Natural killer cell treated with Interleukin-12 subunit alpha and Interleukin-12 subunit beta and Interleukin-15 and Interleukin-18, amount 100 ng/mL, for 72 hours (primary cell): ENCODE results near the gene CDCA3. TPM values are rescaled to one million over a fixed set of nuclear protein-coding genes. Genes with fewer than 3 reads are reported as not detected.
"Not testable (repeated sequence)": the region's sequence is repeated elsewhere in the genome, so short reads cannot be mapped to it uniquely, and the experiment has no call there.

ENCODE experiments used
- ATAC-seq, 2 donors: fragments of 150-1000 bp; cut with Tn5 transposase in 1 of 2; sonication (Bioruptor Pico), chemical (Tn5 transposase) in 1 of 2; 2 replicates each; pipeline ENCODE4 v1.10.0; 2021
- DNase-seq: peaks from one replicate; pipeline ENCODE4 v3.0.0; 2022; ENCODE audit warnings: low spot score
- H3K27ac Mint-ChIP-seq, 2 donors: 1 replicate in 1 of 2; 2 replicates in 1 of 2; pipeline ENCODE4 v1.8.0; 2022; ENCODE audit warnings: mixed read lengths in 2 of 2, mild to moderate bottlenecking in 1 of 2, moderate library complexity in 1 of 2
- H3K27me3 Mint-ChIP-seq, 2 donors: 1 replicate in 1 of 2; 2 replicates in 1 of 2; pipeline ENCODE4 v1.8.0; 2022; ENCODE audit warnings: mixed read lengths in 2 of 2
- H3K36me3 Mint-ChIP-seq: one replicate; pipeline ENCODE4 v1.8.0; 2022; ENCODE audit warnings: mixed read lengths
- H3K4me1 Mint-ChIP-seq, 2 donors: 1 replicate in 1 of 2; 2 replicates in 1 of 2; pipeline ENCODE4 v1.8.0; 2022; ENCODE audit warnings: low read depth in 2 of 2, mixed read lengths in 2 of 2, mild to moderate bottlenecking in 1 of 2
- H3K4me3 Mint-ChIP-seq: one replicate; pipeline ENCODE4 v1.8.0; 2022; ENCODE audit warnings: mixed read lengths
- H3K9me3 Mint-ChIP-seq: 2 replicates; pipeline ENCODE4 v1.8.0; 2022; ENCODE audit warnings: mixed read lengths
- total RNA-seq, 2 donors: library from RNA; stranded (reverse); gene quantifications; one replicate each; pipeline ENCODE4 v1.2.3, GENCODE V29; 2022

CDCA3 gene
- 100 to 1,000 TPM in 1 of 2 donors, 10 to 100 TPM in 1; 40.7 to 105 TPM for total RNA-seq

GRCh38 chr12:6851153-6851920 lies at the start of gene CDCA3:
Gene CDCA3 (minus strand): TSS chr12:6851286. CDS start chr12:6850952, 334 bp downstream.
- Mint-ChIP-seq H3K27ac (peak within 1 kb of the TSS; percentile 91 to 93), H3K36me3 (no peaks in the 10 kb centered on the region), H3K4me3 (peak within 1 kb of the TSS; percentile 94), H3K9me3 (no peaks in the 10 kb centered on the region), H3K27me3 (no peaks in the 10 kb centered on the region), H3K4me1 (peaks cover 26 to 43% of the 10 kb centered on the region in 2 donors)
- ATAC-seq (peak; percentile 77 to 81), DNase-seq (peak; percentile 95)

- Mint-ChIP-seq H3K4me1 (no peaks in the 10 kb centered on the region), H3K27ac (no peak overlapping the region), H3K4me3 (no peak overlapping the region), H3K9me3 (no peaks in the 10 kb centered on the region), H3K36me3 (no peaks in the 10 kb centered on the region), H3K27me3 (no peaks in the 10 kb centered on the region)
- DNase-seq (no peak), ATAC-seq (no peak)
Measured at GRCh38 chr12:6899837-6900519, 48.9 kb upstream of the CDCA3 start.

DNA sequence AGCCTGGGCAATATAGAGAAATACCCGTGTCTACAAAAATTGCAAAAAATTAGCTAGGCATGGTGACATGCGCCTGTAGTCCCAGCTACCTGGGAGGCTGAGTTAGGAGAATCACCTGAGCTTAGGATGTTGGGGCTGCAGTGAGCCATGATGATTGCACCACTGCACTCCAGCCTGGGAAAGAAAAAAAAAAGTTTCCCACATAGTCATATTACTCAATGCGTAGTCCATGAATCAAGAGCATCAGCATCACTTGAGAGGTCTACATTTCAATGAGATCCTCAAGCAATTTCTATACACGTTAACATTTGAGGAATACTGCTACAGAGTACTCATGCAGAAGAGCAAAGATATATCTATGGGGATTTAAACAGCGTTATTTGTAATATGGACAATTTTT lies 48.3 kb upstream of the CDCA3 start:
- Mint-ChIP-seq H3K36me3 (no peaks in the 10 kb centered on the region), H3K27ac (no peak overlapping the region), H3K4me3 (no peak overlapping the region), H3K9me3 (no peaks in the 10 kb centered on the region), H3K27me3 (no peaks in the 10 kb centered on the region), H3K4me1 (no peaks in the 10 kb centered on the region)
- ATAC-seq (no peak), DNase-seq (no peak)

DNA sequence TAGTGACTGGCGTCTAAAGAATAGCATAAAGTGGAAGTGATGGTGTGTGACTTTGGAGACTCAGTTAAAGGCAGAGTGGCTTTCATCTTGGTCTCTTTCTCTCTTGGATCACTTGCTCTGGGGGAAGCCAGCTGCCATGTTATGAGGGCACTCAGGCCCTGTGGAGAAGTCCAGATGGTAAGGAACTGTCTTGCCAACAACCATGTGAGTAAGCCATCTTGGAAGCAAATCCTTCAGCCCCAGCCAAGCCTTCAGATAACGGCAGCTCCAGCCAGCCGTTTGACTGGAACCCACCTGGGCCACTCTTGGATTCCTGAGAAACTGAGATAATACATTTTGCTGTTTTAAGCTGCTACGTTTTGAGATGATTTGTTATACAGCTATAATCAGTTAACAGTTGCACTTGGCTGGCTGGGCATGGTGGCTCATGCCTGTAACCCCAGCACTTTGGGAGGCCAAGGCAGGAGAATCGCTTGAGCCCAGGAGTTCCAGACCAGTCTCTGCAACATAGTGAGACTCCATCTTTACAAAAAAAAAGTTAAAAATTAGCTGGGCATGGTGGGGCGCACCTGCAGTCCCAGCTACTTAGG lies 45.9 kb upstream of the CDCA3 start:
- Mint-ChIP-seq H3K9me3 (no peaks in the 10 kb centered on the region), H3K27me3 (no peaks in the 10 kb centered on the region), H3K27ac (no peak overlapping the region), H3K4me1 (no peaks in the 10 kb centered on the region), H3K4me3 (no peak overlapping the region), H3K36me3 (no peaks in the 10 kb centered on the region)
- DNase-seq (no peak), ATAC-seq (no peak)

DNA sequence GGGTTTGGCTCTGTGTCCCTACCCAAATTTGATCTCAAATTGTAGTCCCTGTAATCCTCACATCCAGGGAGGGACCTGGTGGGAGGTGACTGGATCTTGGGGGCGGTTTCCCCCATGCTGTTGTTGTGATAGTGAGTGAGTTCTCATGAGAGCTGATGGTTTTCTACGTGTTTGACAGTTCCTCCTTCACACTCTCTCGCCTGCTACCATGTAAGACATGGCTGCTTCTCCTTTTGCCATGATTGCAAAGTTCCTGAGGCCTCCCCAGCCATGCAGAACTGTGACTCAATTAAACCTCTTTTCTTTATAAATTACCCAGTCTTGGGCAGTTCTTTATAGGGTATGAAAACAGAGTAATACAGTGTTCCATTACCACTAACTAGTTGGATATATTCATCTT lies 43.2 kb upstream of the CDCA3 start:
- no peak overlapping the region for H3K27ac Mint-ChIP-seq
- no peaks in the 10 kb centered on the region for H3K27me3 Mint-ChIP-seq
- no peak for ATAC-seq
- no peaks in the 10 kb centered on the region for H3K36me3 Mint-ChIP-seq
- peaks cover 11 to 12% of the 10 kb centered on the region in 2 donors for H3K4me1 Mint-ChIP-seq
- H3K9me3 Mint-ChIP-seq: no peaks in the 10 kb centered on the region
- DNase-seq: no peak
- H3K4me3 Mint-ChIP-seq: no peak overlapping the region

DNA sequence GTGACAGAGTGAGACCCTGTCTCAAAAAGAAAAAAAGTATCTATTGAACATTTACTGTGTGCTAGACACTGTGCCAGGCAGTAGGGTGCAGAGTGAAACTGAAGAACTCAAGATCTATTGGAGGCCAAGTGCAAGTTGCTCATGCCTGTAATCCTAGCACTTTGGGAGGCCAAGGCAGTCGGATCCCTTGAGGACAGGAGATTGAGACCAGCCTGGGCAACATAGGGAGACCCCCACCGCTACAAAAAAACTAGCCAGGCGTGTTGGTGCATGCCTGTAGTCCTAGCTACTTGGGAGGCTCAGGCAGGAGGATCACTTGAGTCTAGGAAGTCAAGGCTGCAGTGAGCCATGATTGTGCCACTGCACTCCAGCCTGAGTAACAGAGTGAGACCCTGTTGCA lies 41.6 kb upstream of the CDCA3 start:
- H3K4me1 Mint-ChIP-seq: peaks cover 11 to 12% of the 10 kb centered on the region in 2 donors
- DNase-seq: peak; percentile 16
- H3K27me3 Mint-ChIP-seq, H3K36me3 Mint-ChIP-seq, ATAC-seq, H3K9me3 Mint-ChIP-seq: not testable (repeated sequence)
- H3K27ac Mint-ChIP-seq: peak overlapping the region; percentile 94 to 95
- H3K4me3 Mint-ChIP-seq: peak overlapping the region; percentile 87

DNA sequence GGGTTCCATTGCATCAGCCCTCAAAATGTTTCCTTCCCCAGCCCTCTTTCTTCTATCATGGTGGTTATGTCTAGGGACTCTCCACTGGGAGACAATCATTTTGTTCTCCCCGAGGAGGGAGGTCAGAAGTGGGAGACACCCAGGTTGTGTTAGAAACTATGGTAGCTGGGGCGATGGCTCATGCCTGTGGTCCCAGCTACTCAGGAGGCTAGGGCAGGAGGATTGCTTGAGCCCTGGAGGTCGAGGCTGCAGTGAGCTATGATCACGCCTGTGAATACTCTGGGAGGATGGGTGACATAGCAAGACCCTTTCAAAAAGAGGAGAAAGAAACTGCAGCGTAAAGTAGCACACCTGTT lies 40.5 kb upstream of the CDCA3 start:
- H3K9me3 Mint-ChIP-seq: no peaks in the 10 kb centered on the region
- DNase-seq (no peak), ATAC-seq (peak in 1 of 2 donors; percentile 1)
- H3K27ac Mint-ChIP-seq: peak overlapping the region; percentile 94 to 95
- peak overlapping the region; percentile 87 for H3K4me3 Mint-ChIP-seq
- H3K36me3 Mint-ChIP-seq: no peaks in the 10 kb centered on the region
- no peaks in the 10 kb centered on the region for H3K27me3 Mint-ChIP-seq
- H3K4me1 Mint-ChIP-seq: peaks cover 11 to 12% of the 10 kb centered on the region in 2 donors

GRCh38 chr12:6890789-6891645 lies 39.9 kb upstream of the CDCA3 start:
- H3K9me3 Mint-ChIP-seq: no peaks in the 10 kb centered on the region
- DNase-seq (peak; percentile 99), ATAC-seq (peak; percentile 98)
- H3K4me3 Mint-ChIP-seq: peak overlapping the region; percentile 87
- H3K27me3 Mint-ChIP-seq: no peaks in the 10 kb centered on the region
- H3K27ac Mint-ChIP-seq: peak overlapping the region; percentile 94 to 95
- H3K4me1 Mint-ChIP-seq: peaks cover 11 to 12% of the 10 kb centered on the region in 2 donors
- no peaks in the 10 kb centered on the region for H3K36me3 Mint-ChIP-seq

DNA sequence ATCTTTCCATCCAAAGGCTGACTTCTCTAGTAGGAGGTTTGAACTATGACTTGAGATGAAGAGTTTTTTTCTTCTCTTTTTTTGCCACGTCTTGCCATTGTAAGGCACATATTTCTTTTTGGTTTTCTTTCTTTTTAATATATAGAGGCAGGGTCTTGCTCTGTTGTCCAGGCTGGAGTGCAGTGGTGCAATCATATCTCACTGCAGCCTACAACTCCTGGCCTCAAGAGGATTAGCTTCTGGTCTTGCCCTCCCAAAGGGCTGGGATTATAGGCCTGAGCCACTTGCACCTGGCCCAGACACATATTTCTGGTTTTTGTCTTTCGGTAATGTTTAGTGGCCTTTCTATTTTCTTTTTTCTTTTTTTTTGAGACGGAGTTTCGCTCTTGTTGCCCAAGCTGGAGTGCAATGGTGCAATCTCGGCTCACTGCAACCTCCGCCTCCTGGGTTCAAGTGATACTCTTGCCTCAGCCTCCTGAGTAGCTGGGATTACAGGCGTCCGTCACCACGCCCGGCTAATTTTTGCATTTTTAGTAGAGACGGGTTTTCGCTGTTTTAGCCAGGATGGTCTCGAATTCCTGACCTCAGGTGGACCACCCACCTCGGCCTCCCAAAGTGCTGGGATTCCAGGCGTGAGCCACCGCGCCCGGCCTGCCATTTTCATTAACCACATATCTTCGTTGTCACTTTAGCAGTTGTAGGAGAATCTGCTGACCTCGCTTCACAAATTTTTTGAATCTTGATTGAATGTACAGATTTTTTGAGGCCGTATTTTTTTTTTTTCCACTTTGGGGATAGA lies 38.9 kb upstream of the CDCA3 start:
- not testable (repeated sequence) for ATAC-seq, H3K27me3 Mint-ChIP-seq, DNase-seq, H3K36me3 Mint-ChIP-seq, H3K9me3 Mint-ChIP-seq
- Mint-ChIP-seq H3K4me3 (peak overlapping the region; percentile 87), H3K4me1 (peaks cover 11 to 12% of the 10 kb centered on the region in 2 donors), H3K27ac (peak overlapping the region; percentile 94 to 95)

- H3K36me3 Mint-ChIP-seq, H3K27me3 Mint-ChIP-seq, ATAC-seq, H3K9me3 Mint-ChIP-seq, H3K4me3 Mint-ChIP-seq, H3K27ac Mint-ChIP-seq: not testable (repeated sequence)
- H3K4me1 Mint-ChIP-seq: peaks cover 11 to 12% of the 10 kb centered on the region in 2 donors
- DNase-seq: peak; percentile 49
Measured at GRCh38 chr12:6888794-6889193, 37.7 kb upstream of the CDCA3 start.

GRCh38 chr12:6888360-6888759 lies 37.3 kb upstream of the CDCA3 start:
- Mint-ChIP-seq H3K4me3 (no peak overlapping the region), H3K4me1 (peaks cover 11 to 12% of the 10 kb centered on the region in 2 donors), H3K27ac (no peak overlapping the region), H3K27me3 (no peaks in the 10 kb centered on the region), H3K36me3 (peaks cover 8% of the 10 kb centered on the region), H3K9me3 (no peaks in the 10 kb centered on the region)
- no peak for ATAC-seq
- peak; percentile 47 for DNase-seq

DNA sequence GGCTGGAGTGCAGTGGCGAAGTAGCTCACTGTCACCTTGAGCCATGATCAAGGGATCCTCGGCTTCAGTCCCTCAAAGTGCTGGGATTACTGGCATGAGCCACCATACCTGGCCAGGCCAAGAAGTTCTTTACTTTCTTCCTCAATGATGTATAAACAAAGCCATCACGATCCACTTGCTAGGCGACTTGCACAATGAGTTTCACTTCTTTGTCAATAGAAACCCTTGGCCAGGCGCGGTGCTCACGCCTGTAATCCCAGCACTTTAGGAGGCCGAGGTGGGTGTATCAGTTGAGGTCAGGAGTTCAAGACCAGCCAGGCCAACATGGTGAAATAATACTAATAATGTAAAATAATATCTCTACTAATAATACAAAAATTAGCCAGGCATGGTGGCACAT lies 36.4 kb upstream of the CDCA3 start:
- Mint-ChIP-seq H3K9me3 (no peaks in the 10 kb centered on the region), H3K27me3 (no peaks in the 10 kb centered on the region), H3K4me1 (peaks cover 11 to 12% of the 10 kb centered on the region in 2 donors), H3K36me3 (peaks cover 8% of the 10 kb centered on the region), H3K4me3 (no peak overlapping the region), H3K27ac (no peak overlapping the region)
- DNase-seq (peak; percentile 23), ATAC-seq (no peak)
